ENCODE data around the gene SEPTIN14.
"Not testable (repeated sequence)": the region's sequence is repeated elsewhere in the genome, so short reads cannot be mapped to it uniquely, and the experiment has no call there.

Gene SEPTIN14

DNA sequence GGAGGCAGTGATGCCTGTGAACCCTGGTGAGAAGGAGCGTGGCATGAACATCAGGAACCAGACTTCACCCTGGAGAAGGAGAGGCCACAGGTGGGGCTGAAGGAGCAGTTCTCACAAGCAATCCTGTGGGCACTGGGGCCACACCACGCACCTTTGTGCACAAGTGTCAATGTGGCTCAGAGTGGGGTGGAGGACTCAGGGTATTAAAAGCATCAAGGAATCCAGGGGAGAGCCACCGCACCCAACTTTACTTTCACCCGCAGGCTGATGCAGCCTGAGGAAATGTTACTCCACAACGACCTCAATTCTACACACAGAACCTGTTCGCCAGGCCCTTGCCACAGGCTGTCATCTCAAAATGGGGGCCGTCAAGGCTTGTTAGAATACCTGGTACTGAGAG lies 77.1 kb downstream of the SEPTIN14 start:
- not testable (repeated sequence) for DNase-seq (ENCODE audit: extremely low read depth in 1 of 2, low read depth in 1 of 2)

DNA sequence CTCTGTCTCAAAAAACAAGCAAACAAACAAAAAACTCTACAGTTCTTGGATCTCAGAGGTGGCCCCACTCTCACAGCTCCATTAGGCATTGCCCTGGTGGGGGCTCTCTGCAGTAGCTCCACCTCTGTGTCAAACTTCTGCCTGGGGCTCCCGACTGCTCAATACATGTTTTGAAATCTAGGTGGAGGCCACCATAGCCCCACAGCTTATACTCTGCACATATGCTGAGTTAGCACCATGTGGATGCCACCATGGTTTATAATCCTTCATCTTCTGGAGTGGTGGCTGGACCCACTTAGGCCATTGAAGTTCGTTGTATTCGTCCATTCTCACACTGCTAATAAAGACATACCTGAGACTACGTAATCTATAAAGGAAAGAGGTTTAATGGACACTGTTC lies 78.4 kb downstream of the SEPTIN14 start:
- no peak for DNase-seq (ENCODE audit: extremely low read depth in 1 of 2, low read depth in 1 of 2)

DNA sequence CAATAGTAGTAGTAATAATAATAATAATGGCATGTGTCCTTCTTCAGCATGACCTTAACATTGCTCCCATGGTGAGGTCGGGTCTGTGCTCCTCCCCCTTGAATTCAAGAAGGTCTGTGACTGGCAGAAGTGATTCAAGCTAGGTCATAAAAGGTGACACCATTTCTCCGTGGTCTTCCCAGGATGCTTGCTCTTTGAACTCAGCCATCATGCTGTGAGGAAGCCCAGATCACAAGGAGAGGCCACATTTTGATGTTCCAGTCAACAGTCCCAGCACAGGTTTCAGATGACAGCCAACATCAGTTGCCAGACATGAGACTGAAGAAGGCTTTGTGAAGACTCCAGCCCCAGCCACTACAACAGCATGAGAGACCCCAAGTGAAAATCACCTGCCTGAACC lies 83.9 kb downstream of the SEPTIN14 start:
- DNase-seq (ENCODE audit: extremely low read depth in 1 of 2, low read depth in 1 of 2), result no peak

DNA sequence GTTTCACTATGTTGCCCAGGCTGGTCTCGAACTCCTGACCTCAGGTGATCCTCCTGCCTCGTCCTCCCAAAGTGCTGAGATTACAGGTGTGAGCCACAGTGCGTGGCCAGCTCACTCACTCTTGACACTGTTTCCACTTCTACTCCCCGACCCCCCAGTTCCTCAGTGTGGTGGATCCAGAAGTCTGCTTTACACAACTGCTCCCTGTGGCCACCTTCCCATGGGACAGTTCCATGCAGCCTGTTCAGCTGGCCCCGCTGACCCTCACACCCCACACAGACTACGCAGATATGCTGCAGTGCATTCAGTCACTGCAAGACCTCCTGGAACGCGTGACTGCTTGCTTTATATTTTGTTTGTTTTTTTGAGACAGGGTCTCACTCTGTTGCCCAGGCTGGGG lies 86.4 kb downstream of the SEPTIN14 start:
- no peak for DNase-seq (ENCODE audit: extremely low read depth in 1 of 2, low read depth in 1 of 2)

DNA sequence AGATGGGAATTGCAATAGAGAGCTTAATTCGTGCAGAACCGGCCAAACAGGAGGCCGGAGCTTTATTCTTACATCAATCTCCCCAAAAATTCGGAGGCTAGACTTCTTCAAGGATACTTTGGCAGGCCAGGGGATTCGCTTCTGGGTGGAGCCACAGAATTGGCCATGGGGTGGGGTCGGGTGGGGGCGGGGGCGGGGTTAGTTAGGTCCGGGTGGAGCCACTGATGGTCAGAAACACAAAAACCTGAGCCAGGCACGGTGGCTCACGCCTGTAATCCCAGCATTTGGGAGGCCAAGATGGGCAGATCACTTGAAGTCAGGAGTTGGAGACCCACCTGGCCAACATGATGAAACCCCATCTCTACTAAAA lies 87.5 kb downstream of the SEPTIN14 start:
- no peak for DNase-seq (ENCODE audit: extremely low read depth in 1 of 2, low read depth in 1 of 2)

DNA sequence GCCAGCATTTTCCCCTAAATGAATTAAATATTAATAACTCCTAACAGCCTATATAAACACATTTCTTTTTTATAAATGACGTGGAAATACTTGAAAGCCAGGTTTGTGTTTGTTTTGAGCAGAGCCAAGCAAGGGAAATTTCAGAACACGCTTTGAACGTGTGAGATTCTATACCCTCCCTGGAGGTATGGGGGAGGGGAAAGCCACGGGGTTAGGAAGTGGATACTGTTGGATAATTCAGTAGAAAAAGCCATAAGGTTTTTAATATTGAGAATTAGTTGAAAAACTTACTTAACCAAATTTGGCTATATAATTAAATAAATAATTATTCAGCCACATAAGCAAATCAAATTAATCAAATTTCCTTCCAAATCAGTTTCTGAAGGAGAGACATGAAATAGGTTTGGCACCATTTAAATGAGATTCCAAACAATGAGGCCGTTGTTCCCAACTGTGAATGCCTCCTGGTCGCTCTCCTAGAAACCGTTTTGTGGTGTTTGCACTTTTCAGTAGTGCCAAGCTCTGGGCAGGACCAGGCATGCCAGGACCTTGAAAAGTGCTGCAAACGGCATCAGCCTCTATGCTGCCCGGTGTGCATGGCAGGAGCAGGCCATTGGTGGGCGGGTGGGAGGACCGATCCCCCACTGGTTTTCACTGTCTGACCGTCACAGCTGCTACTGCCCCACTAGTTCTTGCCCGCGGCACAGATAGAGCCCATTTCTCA lies 88.1 kb downstream of the SEPTIN14 start:
- no peak for DNase-seq (ENCODE audit: extremely low read depth in 1 of 2, low read depth in 1 of 2)

DNA sequence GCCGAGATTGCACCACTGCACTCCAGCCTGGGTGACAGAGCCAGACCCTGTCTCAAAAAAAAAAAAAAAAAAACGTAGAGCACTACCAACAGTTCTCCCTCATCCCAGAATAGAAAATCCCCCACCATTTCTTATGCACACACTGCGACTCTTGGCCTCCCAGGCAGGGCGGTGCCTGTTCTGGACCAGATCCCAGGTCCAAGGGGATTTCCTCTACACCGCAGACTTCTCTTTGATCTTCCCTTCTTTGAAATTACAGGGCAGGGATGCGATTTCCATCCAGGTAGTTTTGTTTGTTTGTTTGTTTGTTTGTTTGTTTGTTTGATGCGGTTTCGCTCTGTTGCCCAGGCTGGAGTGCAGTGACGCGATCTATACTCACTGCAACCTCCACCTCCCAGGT lies 91.8 kb downstream of the SEPTIN14 start:
- no peak for DNase-seq (ENCODE audit: extremely low read depth in 1 of 2, low read depth in 1 of 2)

DNA sequence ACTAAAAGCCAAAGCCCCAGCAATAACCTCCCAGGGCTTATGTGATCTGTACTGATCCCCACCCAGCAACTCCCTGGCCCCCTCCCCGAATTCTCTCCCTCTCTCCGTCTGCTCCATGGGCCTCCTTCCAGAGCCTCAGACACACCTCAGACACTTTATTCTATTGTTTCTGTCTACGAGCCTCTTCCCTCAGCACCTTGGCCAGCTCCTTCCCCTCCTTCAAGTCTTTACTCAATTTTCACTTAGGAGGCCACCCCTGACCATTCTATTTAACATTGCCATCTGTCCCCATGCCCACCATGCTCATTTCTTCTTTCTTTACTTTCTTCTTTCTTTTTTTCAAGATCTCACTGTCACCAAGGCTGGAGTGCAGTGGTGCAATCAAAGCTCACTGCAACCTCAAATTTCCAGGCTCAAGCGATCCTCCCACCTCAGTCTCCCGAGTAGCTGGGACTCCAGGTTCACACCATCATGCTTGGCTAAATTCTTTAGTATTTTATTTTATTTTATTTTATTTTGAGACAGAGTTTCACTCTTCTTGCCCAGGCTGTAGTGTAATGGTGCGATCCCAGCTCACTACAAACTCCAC lies 109.2 kb downstream of the SEPTIN14 start:
- DNase-seq (ENCODE audit: extremely low read depth in 1 of 2, low read depth in 1 of 2), result not testable (repeated sequence)

DNA sequence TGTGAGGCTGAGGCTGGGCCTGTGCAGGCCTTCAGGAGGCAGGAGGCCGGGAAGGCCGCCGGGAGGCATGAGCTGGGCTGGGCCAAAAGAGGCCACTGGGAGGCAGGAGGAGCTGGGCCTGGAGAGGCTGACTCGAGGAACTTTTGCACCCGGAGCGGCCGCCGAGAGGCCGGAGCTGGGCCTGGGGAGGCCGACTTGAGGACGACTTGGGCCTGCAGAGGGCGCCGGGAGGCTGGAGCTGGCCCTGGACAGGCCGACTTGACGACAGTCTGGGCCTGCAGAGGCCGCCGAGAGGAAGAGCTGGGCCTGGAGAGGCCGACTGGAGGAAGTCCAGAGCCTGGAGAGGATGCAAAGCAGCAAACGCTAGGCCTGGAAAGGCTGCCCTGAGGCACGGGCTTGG lies 117.8 kb downstream of the SEPTIN14 start:
- DNase-seq (ENCODE audit: extremely low read depth in 1 of 2, low read depth in 1 of 2), result not testable (repeated sequence)

All from activated CD8-positive, alpha-beta memory T cell treated with anti-CD3 and anti-CD28 coated beads for 1 hour (primary cell).